ENCODE measurements around the gene C13orf42.

Gene C13orf42

GRCh38 chr13:51153527-51153926, 42.5 kb upstream of the C13orf42 start:
- H3K4me3 ChIP-seq: no peak overlapping the region
- no peak for DNase-seq (ENCODE audit: low spot score)
- TF ChIP-seq, protein P1, sequence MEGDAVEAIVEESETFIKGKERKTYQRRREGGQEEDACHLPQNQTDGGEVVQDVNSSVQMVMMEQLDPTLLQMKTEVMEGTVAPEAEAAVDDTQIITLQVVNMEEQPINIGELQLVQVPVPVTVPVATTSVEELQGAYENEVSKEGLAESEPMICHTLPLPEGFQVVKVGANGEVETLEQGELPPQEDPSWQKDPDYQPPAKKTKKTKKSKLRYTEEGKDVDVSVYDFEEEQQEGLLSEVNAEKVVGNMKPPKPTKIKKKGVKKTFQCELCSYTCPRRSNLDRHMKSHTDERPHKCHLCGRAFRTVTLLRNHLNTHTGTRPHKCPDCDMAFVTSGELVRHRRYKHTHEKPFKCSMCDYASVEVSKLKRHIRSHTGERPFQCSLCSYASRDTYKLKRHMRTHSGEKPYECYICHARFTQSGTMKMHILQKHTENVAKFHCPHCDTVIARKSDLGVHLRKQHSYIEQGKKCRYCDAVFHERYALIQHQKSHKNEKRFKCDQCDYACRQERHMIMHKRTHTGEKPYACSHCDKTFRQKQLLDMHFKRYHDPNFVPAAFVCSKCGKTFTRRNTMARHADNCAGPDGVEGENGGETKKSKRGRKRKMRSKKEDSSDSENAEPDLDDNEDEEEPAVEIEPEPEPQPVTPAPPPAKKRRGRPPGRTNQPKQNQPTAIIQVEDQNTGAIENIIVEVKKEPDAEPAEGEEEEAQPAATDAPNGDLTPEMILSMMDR (IDR thresholded peaks at IDR 0.05): no peak
- no peak overlapping the region for H3K27ac ChIP-seq

GRCh38 chr13:51152701-51153100, 41.6 kb upstream of the C13orf42 start:
- TF ChIP-seq, protein P1 (IDR thresholded peaks at IDR 0.05): no peak

DNA sequence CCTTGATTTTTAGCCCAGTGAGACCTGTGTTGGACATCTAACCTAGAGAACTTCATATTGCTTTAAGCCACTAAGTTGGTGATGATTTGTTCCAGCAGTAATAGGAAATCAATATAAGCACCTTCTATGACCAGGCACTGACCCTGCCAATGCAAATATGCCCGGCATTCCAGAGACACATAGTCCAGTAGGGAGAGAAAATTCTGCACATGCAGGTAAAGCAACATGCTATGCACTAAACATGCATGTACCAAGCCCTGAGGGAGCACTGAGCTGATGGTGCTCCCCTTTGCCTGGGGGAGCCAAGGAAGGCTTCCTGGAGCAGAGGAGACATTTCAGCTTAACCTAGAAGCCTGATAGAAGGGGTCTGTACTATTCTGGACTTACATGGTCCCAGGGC, 40.4 kb upstream of the C13orf42 start:
- DNase-seq (ENCODE audit: low spot score): no peak
- no peak overlapping the region for H3K27ac ChIP-seq
- no peak overlapping the region for H3K4me3 ChIP-seq
- TF ChIP-seq, protein P1 (IDR thresholded peaks at IDR 0.05): no peak

More at GRCh38 chr13:51152701-51153100, 41.6 kb upstream of the C13orf42 start:
- H3K27ac ChIP-seq: no peak overlapping the region
- H3K4me3 ChIP-seq: no peak overlapping the region
- no peak for DNase-seq (ENCODE audit: low spot score)

GRCh38 chr13:51148952-51149573, 38.0 kb upstream of the C13orf42 start:
- DNase-seq (ENCODE audit: low spot score): no peak
- TF ChIP-seq, protein P1 (IDR thresholded peaks at IDR 0.05): no peak
- H3K4me3 ChIP-seq: no peak overlapping the region
- no peak overlapping the region for H3K27ac ChIP-seq

DNA sequence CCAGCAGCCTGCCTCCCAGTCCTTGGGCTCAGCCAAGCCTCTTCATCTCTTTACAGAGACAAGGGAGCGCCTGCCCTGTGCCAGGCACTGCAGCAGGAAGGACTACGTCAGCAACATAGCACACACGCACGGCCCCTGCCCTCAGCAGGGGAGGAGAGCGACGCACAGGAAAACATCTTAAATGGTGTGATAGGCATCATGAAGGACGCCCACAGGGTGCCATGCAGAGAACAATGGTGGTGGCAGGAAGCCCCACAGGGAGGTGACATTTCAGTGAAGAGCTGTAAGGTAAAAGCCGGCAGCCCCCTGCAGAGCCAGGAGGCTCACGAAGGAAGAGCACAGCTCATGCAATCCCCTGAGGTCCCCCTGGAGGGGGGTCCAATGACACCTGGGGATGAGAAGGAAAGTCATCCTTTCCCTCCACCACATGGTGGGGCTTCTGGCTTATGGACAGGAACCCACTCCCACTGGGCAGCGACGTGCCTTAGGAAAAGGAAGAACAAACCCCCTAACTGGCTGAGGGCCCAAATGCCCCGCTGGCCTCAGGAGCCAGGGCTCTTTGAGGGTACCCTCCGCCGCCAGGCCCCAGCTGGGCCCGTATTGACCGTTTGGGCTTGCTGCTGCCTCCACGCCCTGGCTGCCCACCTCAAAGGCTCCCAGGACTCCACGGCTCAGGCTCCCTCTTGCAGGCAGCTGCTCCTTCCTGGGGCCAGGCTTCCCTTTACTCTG, 37.3 kb upstream of the C13orf42 start:
- TF ChIP-seq, protein P1 (IDR thresholded peaks at IDR 0.05): no peak
- DNase-seq (ENCODE audit: low spot score): no peak
- no peak overlapping the region for H3K27ac ChIP-seq
- H3K4me3 ChIP-seq: no peak overlapping the region

GRCh38 chr13:51147732-51148131, 36.7 kb upstream of the C13orf42 start:
- TF ChIP-seq, protein P1 (IDR thresholded peaks at IDR 0.05): no peak
- no peak overlapping the region for H3K4me3 ChIP-seq
- no peak overlapping the region for H3K27ac ChIP-seq
- DNase-seq (ENCODE audit: low spot score): no peak

DNA sequence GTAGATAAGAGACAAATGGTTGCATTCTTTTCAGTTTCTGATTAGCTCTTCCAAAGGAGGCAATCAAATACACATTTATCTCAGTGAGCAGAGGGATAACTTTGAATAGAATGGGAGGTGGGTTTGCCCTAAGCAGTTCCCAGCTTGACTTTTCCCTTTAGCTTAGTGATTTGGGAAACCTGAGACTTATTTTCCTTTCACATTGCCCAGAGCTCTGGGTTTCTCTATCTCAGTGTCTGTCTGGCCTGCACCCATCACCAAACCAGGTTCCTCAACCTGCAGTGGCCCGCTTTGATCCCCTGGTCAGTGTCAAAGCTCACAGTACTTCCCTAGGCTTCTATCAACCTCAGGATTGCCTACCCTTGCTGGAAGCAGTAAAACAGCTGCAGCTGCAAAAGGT, 35.6 kb upstream of the C13orf42 start:
- Histone ChIP-seq H3K4me3 (no peak overlapping the region), H3K27ac (no peak overlapping the region)
- TF ChIP-seq, protein P1 (IDR thresholded peaks at IDR 0.05): no peak
- DNase-seq (ENCODE audit: low spot score): no peak
